Astrocyte (in vitro differentiated cells and primary cell): Measurements from ENCODE around the gene IGFALS.

Source experiments
- CTCF ChIP-seq: IDR thresholded peaks from 2 replicates; pipeline ENCODE4 v1.5.1; 2011; ENCODE audit warnings: low read depth, mild to moderate bottlenecking, inconsistent platforms, low read length, moderate library complexity; ENCODE audit not compliant: insufficient read depth
- EZH2 ChIP-seq: IDR thresholded peaks from 2 replicates; pipeline ENCODE4 v1.6.1; 2012; ENCODE audit warnings: mild to moderate bottlenecking, low read length, inconsistent platforms; ENCODE audit not compliant: insufficient read depth

GRCh38 chr16:1774448-1774780 is 19.1 kb downstream of the IGFALS start:
- no peak for TF ChIP-seq EZH2
- TF ChIP-seq CTCF = no peak
